Stimulated activated CD4-positive, alpha-beta T cell treated with anti-CD3 and anti-CD28 coated beads, Interleukin-1b, Interleukin-23, amount 100 ng/mL, for 4 hours (primary cell): ENCODE data around the gene THG1L.
"Not testable (repeated sequence)": the region's sequence is repeated elsewhere in the genome, so short reads cannot be mapped to it uniquely, and the experiment has no call there.

Experiments
- DNase-seq, 2 donors: peaks; one replicate each; pipeline ENCODE4 v3.0.0-alpha.2; 2020; ENCODE audit warnings: low read depth in 2 of 2

The THG1L gene

DNA sequence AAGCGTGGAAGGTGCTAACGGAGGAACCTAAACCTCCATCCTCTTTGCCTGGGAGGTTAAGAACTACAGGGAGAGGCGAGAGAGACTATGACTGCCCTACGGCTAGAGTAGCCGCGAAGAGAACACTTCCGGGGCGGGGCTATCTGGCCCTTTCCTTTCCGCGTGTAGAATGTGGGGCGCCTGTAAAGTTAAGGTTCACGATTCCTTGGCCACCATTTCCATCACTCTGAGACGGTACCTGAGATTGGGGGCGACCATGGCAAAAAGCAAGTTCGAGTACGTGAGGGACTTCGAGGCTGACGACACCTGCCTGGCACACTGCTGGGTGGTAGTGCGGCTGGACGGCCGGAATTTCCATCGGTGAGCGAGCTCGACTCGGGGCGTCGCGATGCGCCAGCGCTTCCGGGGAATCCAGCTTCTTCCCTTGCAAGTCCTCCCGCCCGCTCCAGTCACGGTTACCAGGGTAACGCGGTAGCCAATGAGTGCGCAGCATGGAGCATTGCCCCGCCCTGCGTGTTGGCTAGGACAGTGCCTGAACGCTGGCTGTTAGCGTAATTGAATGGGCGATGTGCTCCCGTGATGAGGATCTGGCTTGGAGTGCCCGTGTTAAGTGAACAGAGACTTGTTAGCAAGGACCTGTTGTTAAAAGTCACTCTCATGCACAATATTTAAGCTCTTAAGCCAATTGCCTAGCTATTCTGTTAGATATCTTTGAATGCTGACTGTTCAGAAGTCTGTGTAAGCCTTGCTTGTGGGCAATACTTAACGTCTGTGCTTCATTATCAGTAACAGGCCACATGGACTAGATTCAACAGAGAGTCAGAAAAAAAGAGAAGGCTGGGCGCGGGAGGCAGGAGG lies at the start of gene THG1L:
THG1L (plus strand) TSS at position 149 of the 858 bp plus-strand sequence; CDS start at position 170, 21 bp downstream.
- peak; percentile 94 to 98 for DNase-seq

DNA sequence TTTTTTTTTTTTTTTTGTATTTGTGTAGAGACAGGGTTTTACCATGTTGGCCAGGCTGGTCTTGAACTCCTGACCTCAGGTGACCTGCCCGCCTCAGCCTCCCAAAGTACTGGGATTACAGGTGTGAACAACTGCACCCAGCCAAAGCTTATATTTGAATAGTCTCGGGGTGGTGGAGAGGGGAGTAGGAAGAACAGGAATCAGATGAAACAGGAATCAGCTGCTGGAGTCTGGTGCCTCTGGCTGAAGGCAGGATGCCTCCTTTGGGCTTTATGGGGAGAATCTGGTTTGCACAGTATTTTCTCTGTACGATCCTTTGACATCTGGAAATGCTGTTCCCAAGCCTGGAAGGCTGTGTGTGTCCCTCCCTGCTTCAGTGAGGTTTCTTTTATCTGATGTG lies 49.0 kb upstream of the THG1L start:
- DNase-seq: no peak

DNA sequence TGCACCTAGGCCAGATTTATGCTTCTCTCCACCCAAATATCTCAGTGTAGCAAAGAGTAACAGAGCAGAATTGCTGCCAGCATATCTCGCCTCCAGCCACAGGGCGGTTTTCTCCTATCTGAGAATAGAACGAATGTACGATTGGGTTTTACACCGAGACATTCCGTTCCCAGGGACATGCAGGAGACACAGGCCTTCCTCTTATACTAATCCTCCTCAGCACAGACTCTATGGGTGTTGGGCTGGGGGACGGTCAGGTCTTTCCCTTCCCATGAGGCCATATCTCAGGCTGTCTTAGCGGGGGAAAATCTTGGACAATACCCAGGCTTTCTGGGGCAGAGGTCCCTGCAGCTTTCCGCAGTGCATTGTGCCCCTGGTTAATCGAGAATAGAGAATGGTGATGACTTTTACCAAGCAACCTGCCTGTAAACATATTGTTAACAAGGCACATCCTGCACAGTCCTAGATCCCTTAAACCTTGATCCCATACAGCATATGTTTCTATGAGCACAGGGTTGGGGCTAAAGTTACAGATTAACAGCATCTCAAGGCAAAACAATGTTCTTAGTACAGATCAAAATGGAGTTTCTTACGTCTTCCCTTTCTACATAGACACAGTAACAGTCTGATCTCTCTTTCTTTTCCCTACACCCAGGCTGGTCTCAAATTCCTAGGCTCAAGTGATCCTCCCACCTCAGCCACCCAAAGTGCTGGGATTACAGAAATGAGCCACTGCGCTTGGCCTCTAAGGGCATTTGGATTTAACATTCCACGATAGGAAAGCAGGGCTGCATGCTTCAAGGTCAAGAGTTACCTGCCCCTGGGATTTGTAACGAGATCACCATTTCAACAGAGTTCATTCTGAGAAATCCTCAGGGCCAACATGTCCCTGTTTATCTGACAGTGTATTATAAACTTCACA lies 44.7 kb upstream of the THG1L start:
- not testable (repeated sequence) for DNase-seq

DNA sequence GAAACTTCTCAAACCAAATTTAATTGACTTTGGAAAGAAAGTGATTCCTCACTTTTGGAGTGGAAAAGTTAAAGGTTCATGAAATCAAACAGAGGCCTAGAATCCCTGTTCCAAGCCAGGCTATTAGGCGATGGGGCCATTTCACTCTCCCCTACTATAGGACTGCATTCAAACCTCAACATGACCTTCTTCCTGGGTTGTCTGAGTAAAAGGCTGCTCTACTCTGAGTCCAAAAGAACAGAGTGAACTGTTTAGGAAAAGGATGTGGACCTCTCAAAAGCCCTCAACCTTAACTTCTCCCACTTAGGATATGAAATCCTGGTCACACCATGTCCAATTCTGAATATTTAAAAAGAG lies 44.0 kb upstream of the THG1L start:
- DNase-seq: no peak

DNA sequence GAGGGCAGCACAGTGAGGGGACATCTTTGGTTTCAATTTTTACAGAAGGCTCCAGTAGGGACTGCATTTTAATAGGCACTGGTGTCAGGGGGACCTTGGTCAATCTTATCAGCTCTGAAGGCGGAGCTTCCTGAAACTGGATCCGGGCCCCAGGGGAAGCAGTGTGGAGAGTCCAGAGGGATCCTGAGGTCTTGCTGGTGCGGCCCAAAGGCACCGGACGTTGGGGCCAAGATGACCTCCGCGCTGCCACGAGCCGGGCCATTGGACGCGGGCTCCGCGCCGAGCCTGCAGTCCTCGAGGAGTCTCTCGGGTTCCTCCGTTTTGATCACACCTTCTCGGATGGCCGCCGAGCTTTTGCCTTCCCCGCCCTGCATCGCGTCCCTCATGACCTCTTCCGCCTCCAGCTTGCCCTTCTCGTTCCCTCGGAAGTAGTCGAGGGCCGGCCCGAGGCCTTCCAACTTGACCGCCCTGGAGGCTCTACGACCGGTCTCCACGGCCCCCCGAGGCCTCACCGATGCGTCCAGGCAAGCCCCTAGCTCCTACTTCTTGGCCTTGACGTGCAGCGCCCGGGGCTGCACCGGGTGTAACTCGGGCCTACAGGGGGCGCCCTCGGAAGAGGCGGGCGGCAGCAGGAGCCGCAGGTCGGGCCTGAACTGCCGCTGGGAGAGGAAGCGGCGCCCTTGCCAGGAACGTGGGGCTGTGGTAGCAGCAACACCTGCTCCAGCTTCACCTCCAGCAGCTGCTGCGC lies 41.1 kb upstream of the THG1L start:
- no peak for DNase-seq

DNA sequence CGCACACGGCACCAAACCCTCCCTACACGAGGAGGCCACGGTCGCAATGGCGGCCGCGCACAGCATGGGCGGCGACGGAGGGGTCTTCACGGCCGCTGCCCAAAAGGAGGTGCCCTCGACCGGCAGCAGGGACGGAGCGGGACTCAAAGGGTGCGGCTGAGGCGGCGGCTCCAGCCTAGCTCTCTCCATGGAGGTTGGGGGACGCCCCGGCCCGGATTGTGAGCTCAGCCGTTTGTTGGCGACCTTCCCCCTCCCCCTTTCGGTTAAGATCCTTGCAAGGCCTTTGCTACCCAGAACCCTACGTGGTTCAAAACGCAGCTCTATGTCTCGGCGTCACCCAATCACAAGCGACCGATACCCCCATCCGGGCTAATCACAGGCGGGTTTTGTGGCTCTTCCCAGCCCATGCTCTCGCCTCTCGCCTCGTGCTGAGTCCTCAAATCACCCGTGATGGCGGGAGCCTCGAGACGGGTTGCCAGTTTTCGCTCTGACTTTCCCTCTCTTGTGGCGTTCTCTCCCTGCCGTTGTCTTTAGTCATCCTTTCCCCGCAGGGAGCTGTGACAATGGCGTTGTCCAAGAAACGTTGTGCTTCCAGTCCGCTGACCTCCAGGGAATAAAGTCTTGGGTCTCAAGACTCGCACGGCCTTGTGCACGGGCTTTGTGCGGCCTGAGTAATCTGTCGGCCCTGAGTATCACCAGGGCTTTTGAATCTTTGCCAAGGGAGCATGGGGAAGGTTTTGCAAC lies 40.4 kb upstream of the THG1L start:
- DNase-seq: no peak

DNA sequence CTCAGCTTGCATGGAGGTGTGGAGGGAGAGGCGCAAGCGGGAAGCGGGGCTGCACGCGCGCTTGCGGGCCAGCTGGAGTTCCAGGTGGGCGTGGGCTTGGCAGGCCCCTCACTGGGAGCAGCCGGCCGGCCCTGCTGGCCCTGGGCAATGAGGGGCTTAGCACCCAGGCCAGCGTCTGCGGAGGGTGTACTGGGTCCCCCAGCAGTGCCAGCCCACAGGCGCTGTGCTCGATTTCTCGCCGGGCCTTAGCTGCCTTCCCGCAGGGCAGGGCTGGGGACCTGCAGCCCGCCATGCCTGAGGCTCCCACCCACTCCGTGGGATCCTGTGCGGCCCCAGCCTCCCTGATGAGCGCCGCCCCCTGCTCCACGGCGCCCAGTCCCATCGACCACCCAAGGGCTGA lies 37.4 kb upstream of the THG1L start:
- not testable (repeated sequence) for DNase-seq

DNA sequence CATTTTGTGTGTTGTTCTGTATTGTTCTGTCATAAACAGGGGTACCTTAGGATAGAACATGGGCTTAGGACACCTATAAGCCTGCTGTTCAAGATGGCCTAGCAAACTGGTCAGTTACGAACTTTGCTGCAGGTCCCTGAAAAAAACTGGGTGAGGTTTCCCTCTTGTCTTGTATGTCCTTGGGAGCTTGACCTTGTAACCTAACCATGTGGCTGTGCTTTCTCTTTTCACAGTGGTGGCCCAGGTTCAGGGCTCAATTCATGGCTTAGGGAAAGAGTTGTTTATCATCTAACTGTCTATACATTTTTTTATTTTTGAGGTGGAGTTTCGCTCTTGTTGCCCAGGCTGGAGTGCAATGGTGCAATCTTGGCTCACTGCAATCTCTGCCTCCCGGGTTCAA lies 35.1 kb upstream of the THG1L start:
- not testable (repeated sequence) for DNase-seq

DNA sequence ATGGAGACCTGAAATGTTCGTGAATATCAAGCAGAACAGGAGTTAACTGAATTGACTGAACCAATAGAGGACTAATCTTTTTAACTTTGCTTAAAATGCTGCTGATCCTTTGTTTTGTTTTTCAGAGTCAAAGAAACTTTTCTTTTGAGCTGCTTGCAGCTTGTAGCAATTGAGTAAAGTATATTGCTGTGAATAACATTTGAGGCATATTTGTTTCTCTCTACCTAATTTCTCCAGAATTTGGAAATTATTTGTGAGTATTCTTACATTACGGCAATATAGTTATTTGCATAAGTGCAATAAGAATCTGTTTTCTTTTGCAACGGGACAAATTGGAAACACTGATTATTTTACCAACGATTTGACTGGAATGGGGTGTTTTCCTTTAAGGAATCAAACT lies 32.5 kb upstream of the THG1L start:
- not testable (repeated sequence) for DNase-seq

DNA sequence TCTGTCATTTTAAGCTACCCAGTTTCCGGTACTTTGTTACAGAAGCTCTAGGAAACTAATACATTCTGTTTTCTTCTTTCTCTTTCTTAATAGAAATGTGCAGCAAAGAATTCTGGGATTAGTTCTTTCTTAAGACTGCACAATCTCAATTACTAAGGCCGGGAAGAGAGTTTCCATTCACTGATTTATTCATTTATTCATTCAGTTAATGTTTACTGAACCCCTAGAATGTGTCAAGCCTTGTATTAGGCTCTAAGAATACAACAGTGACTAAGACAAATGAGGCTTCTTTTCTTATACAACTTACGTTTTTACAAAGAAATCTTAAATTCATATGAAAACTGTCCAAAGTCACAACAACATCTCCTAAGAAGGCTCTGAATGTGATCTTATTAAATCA lies 27.5 kb upstream of the THG1L start:
- DNase-seq: no peak

DNA sequence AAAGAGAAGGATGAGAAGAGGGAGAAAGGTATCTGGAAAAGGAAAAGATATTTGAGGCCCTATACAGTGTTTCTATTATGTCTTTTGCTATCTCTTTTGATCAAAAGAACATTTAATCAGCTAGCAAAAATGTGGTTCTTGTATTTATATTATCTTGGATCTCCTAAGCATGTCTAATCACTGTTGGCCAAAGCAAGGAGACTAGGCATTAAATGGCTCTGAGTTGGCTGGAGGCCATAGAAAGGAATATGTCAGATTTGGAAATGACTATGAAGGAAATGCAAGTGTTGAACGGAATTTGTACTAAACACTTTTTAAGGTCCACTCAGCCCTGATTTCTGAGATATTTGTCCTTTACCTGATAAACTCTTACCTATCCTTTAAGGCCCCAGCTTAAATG lies 22.4 kb upstream of the THG1L start:
- DNase-seq: no peak

DNA sequence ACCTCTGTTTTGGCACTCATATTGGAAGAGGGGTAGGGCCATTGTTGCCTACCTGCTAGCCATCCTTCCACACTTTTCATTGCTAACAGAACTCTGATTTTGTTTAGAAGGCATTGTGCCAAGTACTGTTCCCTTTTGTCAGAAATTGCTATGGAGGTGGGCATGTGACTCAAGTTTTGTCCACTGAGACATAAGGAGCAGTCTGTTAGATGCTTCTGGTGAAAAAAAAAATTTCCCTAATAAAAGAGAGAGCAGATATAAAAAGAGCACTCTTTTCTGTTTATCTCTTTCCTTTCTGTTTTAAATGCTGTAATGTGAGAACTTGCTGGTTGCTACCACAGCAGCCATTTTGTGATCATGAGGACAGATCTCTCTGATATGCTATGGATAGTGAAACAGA lies 21.9 kb upstream of the THG1L start:
- DNase-seq: no peak

DNA sequence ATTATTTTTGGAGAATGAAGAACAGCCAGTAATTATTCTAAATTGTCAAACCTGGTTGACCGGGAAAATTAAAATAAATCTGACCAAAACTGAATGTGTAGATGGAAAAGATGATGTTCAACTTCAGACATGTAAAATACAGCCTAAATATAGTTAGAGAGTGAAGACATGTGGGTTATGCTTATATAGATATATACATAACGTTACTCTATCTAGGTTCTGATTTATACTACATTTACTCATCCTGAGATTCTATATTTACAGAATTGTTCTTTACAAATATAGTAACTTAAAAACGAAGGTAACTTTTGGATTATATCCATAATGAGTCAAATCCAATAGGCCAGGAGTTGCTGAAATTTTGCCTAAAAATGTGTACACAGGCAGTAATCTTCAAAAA lies 20.8 kb upstream of the THG1L start:
- no peak for DNase-seq

DNA sequence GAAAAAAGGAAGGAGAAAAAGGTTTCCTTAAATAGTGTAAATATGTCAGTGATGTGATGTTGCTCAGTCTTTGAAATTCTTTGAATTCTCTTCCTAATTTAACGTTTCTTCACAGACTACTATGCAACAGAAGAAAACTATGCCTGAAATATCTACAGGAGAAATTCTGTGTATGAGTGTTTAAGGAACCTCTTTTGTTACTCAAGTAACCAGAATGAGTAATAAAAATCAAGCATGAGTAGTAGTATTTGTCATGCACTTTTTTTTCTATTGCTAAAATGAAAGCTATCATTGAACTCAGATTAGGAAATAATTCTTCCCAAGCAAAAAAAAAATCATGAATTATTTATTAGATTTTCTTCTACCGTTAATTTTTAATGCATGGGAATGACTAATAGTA lies 20.3 kb upstream of the THG1L start:
- no peak for DNase-seq

DNA sequence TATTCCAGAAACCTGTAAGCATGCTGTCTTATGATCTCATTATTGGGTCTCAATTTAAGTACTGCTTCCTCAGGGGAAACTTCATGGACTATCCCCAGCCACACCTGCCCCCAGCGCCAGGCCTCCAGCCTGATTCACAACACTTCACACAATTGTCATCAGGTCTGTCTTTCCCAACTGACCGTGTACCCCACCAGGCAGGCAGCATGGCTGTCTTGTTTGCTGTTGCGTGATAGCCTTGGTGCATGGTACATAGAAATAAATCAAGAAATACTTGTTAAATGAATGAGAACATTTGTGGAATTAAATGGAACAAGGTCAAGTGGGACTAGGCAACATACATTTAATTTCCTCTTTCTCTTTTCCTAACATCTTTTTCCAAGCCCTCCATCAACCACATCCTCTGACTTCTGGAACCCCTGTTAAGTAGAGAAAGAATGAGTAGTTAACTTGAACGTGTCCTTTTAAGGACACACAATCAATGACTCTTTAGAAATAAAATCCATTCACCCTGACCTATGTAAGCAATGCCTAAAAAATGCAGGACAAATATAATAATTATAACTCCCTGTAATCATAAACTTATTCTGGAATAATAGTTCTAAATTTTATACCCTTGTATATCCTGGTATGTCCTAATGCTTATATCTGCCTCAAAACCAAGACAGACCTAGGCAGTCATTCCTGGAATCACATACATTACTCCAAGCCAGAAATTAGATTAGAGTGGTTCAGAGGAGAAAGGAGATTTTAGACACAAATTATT lies 17.2 kb upstream of the THG1L start:
- no peak for DNase-seq

DNA sequence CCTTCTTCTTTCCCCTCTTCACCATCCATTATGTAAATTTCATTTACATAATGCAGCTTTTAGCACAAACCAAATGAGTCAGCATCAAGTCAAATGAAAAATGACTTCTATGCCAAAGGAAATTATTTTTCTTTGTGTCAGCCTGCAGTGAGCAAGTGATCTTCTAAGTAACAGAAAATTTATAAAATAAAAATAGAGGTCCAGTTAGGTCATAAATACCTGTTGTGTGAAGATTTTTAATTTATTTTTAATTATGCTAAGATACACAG lies 16.7 kb upstream of the THG1L start:
- no peak for DNase-seq

DNA sequence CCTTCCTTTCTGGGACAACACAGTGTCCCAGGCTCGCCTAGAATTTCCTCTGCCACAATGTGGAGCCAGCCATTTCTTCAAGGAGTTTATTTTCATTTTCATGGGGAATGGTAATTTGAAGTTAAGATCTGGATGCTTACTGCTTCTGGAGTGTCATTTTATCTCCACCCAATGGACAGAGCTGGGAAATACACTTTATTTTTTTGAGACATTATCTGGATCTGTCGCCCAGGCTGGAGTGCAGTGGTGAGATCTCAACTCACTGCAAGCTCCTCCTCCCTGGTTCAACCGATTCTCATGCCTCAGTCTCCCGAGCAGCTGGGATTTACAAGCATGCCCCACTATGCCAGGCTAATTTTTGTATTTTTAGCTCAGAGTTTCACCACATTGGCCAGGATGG lies 12.7 kb upstream of the THG1L start:
- peak in 1 of 2 donors; percentile 4 for DNase-seq

DNA sequence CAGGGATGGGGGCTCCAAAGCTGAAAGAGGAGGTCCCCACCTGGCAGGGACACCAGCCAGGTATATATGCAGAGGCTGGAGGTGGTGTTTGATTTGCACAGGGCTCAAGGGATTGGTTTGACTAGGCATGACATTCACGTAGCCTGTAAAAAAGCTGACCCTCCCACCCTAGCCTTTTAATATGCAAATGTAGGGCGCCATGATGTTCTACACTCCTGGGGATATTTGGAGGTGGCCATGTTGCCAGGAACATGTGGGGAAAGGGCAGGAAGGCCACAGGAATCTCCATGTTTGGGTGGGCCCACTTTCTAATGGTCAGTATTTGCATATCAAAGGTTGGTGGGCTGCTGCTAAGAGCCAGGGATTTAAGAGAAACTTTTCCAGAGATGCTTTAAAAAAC lies 12.0 kb upstream of the THG1L start:
- DNase-seq: no peak

DNA sequence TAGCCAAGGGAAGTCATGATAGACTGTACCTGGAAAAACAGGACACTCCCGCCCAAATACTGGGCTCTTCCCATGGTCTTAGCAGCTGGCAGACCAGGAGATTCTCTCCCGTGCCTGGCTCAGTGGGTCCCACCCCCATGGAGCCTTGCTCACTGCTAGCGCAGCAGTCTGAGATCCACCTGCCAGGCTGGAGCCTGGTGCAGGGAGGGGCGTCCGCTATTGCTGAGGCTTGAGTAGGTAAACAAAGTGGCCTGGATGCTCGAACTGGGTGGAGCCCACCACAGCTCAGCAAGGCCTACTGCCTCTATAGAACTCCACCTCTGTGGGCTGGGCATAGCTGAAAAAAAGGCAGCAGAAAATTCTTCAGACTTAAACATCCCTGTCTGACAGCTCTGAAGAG lies 10.1 kb upstream of the THG1L start:
- DNase-seq: no peak

DNA sequence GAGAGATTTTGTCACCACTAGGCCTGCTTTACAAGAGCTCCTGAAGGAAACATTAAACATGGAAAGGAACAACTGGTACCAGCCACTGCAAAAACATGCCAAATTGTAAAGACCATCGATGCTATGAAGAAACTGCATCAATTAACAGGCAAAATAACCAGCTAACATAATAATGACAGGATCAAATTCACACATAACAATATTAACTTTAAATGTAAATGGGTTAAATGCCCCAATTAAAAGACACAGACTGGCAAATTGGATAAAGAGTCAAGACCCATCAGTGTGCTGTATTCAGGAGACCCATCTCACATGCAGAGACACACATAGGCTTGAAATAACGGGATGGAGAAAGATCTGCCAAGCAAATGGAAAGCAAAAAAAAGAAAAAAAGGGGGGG lies 8.3 kb upstream of the THG1L start:
- not testable (repeated sequence) for DNase-seq

DNA sequence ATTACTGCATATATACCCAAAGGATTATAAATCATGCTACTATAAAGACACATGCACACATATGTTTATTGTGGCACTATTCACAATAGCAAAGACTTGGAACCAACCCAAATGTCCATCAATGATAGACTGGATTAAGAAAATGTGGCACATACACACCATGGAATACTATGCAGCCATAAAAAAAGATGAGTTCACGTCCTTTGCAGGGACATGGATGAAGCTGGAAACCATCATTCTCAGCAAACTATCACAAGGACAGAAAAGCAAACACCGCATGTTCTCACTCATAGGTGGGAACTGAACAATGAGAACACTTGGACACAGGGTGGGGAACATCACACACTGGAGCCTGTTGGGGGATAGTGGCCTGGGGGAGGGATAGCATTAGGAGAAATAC lies 4.6 kb upstream of the THG1L start:
- DNase-seq: not testable (repeated sequence)
